ENCODE data around the gene TMCO5A.

- no peak for TF ChIP-seq CTCF (IDR thresholded peaks at IDR 0.05; ENCODE audit: low read length)
- TF ChIP-seq EZH2 (optimal IDR thresholded peaks at IDR 0.05; ENCODE audit: low read depth, low read length) = no peak
- no peak for TF ChIP-seq EZH2phosphoT487 (IDR thresholded peaks at IDR 0.05; ENCODE audit: low read length)
These were observed 8.3 kb upstream of the TMCO5A start for GRCh38 chr15:37926136-37926535.

Data from MM.1S (cell line).